Measurements from ENCODE around the gene CDC26. TPM values are rescaled to one million over a fixed set of nuclear protein-coding genes. Genes with fewer than 3 reads are reported as not detected.

The CDC26 gene
- total RNA-seq, 1 experiment from 2014 or later: 22.0 TPM

GRCh38 chr9:113322671-113323070 lies 47.3 kb upstream of the CDC26 start (continued):
- TF ChIP-seq FOSL1 (IDR thresholded peaks at IDR 0.05; ENCODE audit: low read depth): no peak
- no peak for TF ChIP-seq SIN3A (IDR thresholded peaks at IDR 0.05; ENCODE audit: low read depth)
- no peak for TF ChIP-seq ELF1 (IDR thresholded peaks at IDR 0.05; ENCODE audit: borderline replicate concordance, low read depth)
- no peak for TF ChIP-seq ATF3 (IDR thresholded peaks at IDR 0.05)
- no peak for TF ChIP-seq ZBTB33 (IDR thresholded peaks at IDR 0.05; ENCODE audit: extremely low read depth, insufficient replicate concordance, low read length)
- no peak for TF ChIP-seq RAD21 (IDR thresholded peaks at IDR 0.05; ENCODE audit: low read depth)
- no peak for TF ChIP-seq EZH2phosphoT487 (IDR thresholded peaks at IDR 0.05; ENCODE audit: borderline replicate concordance)

- BruUV-seq (replicated peaks): no TSS peak
- no peaks in the 10 kb centered on the region for H3K9me3 ChIP-seq (ENCODE audit: control insufficient read depth in 1 of 2, insufficient read depth in 1 of 2, low read depth in 1 of 2, low read length in 2 of 2)
- TF ChIP-seq SRF (IDR thresholded peaks at IDR 0.05; ENCODE audit: low read depth): no peak
- no peak for TF ChIP-seq POLR2AphosphoS5 (IDR thresholded peaks at IDR 0.05; ENCODE audit: low read depth, low read length)
- no peak for TF ChIP-seq CTCF (IDR thresholded peaks at IDR 0.05 in 2 of 3, conservative IDR thresholded peaks at IDR 0.05 in 1 of 3; ENCODE audit: borderline replicate concordance in 1 of 3, insufficient read depth in 1 of 3, low read depth in 2 of 3, low read length in 2 of 3)
- no peak for TF ChIP-seq ZNF274 (IDR thresholded peaks at IDR 0.05; ENCODE audit: low read depth, low read length)
- H3K36me3 ChIP-seq (ENCODE audit: control insufficient read depth in 1 of 2, insufficient read depth in 2 of 2, low read length in 2 of 2): no peaks in the 10 kb centered on the region
- no peaks in the 10 kb centered on the region for H3K79me2 ChIP-seq (ENCODE audit: insufficient read depth, low read length)
- H2AFZ ChIP-seq (ENCODE audit: low read depth, low read length, poor library complexity, severe bottlenecking): no peak overlapping the region
- no peak overlapping the region for H3K27ac ChIP-seq (ENCODE audit: low read depth, low read length)
- H3K4me2 ChIP-seq (ENCODE audit: low read length): no peak overlapping the region
- H4K20me1 ChIP-seq (ENCODE audit: insufficient read depth): no peaks in the 10 kb centered on the region
- H3K9me2 ChIP-seq (ENCODE audit: insufficient read depth): no peaks in the 10 kb centered on the region
- H3K27me3 ChIP-seq (ENCODE audit: insufficient read depth, low read length): no peaks in the 10 kb centered on the region
- H3K4me1 ChIP-seq (ENCODE audit: control insufficient read depth in 1 of 2, insufficient read depth in 2 of 2, low read length in 2 of 2): no peaks in the 10 kb centered on the region
- POLR2A ChIA-PET: no interaction called here
- intact Hi-C loops (cut with micrococcal nuclease): no loop called here
- ATAC-seq (no peak), DNase-seq (ENCODE audit: low read depth, low spot score) (no peak)
- H3K4me3 ChIP-seq (replicated peaks in 1 of 2; ENCODE audit: low read depth in 1 of 2, low read length in 2 of 2): no peak overlapping the region
- no peak overlapping the region for H3K9ac ChIP-seq (ENCODE audit: low read length)
- CTCF ChIA-PET: no interaction called here
- RAD21 ChIA-PET (ENCODE audit: low non-redundant PET in 1 of 2, low total read pairs in 2 of 2, uncharacterized antibody in 2 of 2, unreplicated experiment in 2 of 2): no interaction called here
Measured at GRCh38 chr9:113320051-113320450, 44.7 kb upstream of the CDC26 start.
